Motor neuron (in vitro differentiated cells): Measurements from ENCODE around the gene FAM83C. TPM values are rescaled to one million over a fixed set of nuclear protein-coding genes. Genes with fewer than 3 reads are reported as not detected.
"Not testable (repeated sequence)": the region's sequence is repeated elsewhere in the genome, so short reads cannot be mapped to it uniquely, and the experiment has no call there.

Source experiments
- ATAC-seq, 8 experiments: fragments of 200-7000 bp; cut with Tn5 transposase; replicated peaks in 6 of 8; 2 replicates each; pipeline ENCODE4 v1.8.0; 2021; ENCODE audit warnings: mild to moderate bottlenecking in 8 of 8, moderate library complexity in 8 of 8
- H3K27ac ChIP-seq, 2 donors: fragments of 250-450 bp; sonication (Bioruptor Pico); 2 replicates each; pipeline ENCODE4 v1.9.0; 2021; ENCODE audit warnings: antibody characterized with exemption in 2 of 2, mild to moderate bottlenecking in 2 of 2, moderate library complexity in 1 of 2
- H3K4me1 ChIP-seq, 2 donors: fragments of 250-450 bp; sonication (Bioruptor Pico); replicated peaks in 1 of 2; 2 replicates each; pipeline ENCODE4 v1.6.1; 2021; ENCODE audit warnings: antibody characterized with exemption in 2 of 2, mild to moderate bottlenecking in 2 of 2, moderate library complexity in 1 of 2
- H3K4me3 ChIP-seq, 5 donors: fragments of 250-450 bp; sonication (Bioruptor Pico); 2 replicates each; pipeline ENCODE4 v1.9.0; 2021; ENCODE audit warnings: antibody characterized with exemption in 5 of 5, mild to moderate bottlenecking in 5 of 5, moderate library complexity in 4 of 5
- WGBS, 10 experiments: fragments of 450-650 bp; shearing (Covaris generic); methylation state at CpG; one replicate each; pipeline ENCODE4 v1.0.0; 2022; 5-methylcytosine and 5-hydroxymethylcytosine counted together
- in situ Hi-C, 9 experiments: fragments of 400-800 bp; cut with MboI; loops; one replicate each; pipeline ENCODE4 v1.15.0; 2021; ENCODE audit warnings: low sequenced_read_pairs in 9 of 9, low pct_unique_long_range_greater_than_20kb in 2 of 9; ENCODE audit not compliant: unreplicated experiment in 9 of 9
- total RNA-seq, 8 experiments: library from RNA; unstranded; fragments of 300-600 nt; gene quantifications; 2 replicates each; pipeline versions ENCODE4 v1.2.3 to v1.2.4, GENCODE V29; 2022

Gene FAM83C
- total RNA-seq, 8 experiments from 2014 or later, result 0.15 to 0.43 (median 0.25) TPM; not detected in 3

DNA sequence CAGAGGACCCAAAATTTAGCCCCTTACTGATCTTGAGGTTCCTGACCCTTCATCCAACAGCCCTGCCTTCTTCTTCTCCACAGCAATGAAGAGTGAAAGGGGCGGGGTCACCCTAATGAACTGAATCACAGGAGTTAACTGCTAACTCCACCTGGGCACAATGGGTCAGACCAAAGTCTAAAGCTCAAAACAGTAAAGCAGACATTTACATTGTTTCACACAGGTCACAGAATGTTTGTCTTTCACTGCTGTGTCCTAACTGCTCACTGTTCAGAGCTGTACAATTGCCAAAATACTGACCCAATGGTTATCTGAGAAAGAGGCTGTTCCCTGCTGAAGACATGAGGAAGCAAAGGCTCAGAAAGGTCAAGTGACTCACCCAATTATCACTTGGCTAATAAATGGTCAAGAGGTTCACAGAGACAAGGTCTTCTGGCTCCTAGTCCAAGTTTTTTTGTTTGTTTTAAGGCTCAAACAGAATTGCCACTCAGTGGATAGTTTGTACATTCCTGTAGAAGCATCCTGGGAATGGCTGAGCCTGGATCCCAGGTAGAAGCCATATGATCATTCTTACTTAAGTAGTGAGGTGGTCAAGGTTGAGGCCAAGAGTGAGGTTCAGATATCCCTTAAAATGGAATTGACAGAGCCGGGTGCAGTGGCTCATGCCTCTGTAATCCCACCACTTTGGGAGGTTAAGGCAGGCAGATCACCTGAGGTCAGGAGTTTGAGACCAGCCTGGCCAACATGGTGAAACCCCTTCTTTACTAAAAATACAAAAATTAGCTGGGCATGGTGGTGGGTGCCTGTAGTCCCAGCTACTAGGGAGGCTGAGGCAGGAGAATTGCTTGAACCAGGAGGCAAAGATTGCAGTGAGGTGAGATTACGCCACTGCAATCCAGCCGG, 35.1 kb upstream of the FAM83C start:
- peak in 1 of 8 experiments; percentile 12 for ATAC-seq
- H3K27ac ChIP-seq, result no peak overlapping the region
- H3K4me1 ChIP-seq, result peaks cover 0 to 13% of the 10 kb centered on the region in 2 donors
- 78 to 100% (median 98%) methylated on average over 1 to 4 of the region's 4 CpGs; no CpG with 5 or more reads in 2 of the 10 experiments for WGBS, 10 experiments
- H3K4me3 ChIP-seq, result no peak overlapping the region
- in situ Hi-C loops, result no loop called here

DNA sequence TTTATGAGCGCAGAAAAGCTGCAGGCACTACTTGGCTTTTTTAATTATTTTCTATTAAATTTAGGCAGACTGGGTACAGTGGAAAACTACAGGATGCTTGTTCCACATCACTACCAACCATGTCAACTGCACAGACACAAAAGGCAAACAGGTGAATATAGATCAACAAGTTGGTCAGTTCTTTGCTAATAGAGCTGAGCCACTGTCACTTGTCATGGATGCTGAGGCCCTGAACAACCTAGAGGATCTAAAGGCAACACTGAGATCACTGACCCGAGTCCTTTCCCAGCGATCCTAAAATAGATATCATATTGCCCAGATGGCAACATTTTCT, 34.5 kb upstream of the FAM83C start:
- H3K4me3 ChIP-seq, result no peak overlapping the region
- no peak overlapping the region for H3K27ac ChIP-seq
- 75 to 100% (median 84%) methylated on average over 1 to 3 of the region's 3 CpGs; no CpG with 5 or more reads in 4 of the 10 experiments for WGBS, 10 experiments
- in situ Hi-C loops, result no loop called here
- peaks cover 0 to 13% of the 10 kb centered on the region in 2 donors for H3K4me1 ChIP-seq
- no peak for ATAC-seq

DNA sequence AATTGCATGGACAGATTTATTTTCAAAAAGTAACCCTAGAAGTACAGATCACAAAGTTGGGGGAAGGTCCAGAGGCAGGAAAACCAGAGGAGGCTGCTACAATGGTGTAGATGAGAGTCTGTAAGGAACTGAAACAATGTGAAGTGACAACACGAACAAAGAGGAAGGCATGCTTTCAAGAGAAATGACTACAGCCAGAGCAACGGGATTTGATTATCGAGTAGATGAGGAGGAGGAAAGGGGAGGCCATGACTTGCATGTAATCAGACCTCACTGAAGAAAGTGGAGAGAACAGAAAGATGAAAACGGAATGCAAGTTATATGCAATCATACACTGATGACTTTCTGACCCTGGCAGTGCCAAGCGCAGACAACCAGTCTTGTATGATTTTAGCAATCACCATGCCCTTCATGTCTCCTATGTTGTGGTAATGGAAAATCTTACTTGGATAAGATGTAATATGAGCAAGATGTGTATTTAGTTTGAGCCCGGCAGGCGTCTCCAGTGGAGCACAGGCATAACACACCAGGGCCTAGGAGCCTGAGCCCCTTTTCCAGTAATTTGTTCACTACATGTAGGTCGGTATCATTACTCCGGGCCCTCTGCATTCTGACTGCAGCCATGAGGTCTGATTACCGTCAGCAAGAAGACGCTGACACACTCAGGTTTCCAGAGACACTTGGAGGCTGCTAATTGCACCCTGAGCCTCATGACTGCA, 34.0 kb upstream of the FAM83C start:
- Histone ChIP-seq H3K4me3 (no peak overlapping the region), H3K4me1 (peaks cover 0 to 13% of the 10 kb centered on the region in 2 donors), H3K27ac (peak overlapping the region; percentile 15 to 27)
- 18 to 93% (median 72%) methylated on average over 2 to 7 of the region's 11 CpGs; no CpG with 5 or more reads in 2 of the 10 experiments for WGBS, 10 experiments
- ATAC-seq, result peak in 5 of 8 experiments; percentile 27 to 89 (median 72)
- in situ Hi-C loops, result no loop called here

DNA sequence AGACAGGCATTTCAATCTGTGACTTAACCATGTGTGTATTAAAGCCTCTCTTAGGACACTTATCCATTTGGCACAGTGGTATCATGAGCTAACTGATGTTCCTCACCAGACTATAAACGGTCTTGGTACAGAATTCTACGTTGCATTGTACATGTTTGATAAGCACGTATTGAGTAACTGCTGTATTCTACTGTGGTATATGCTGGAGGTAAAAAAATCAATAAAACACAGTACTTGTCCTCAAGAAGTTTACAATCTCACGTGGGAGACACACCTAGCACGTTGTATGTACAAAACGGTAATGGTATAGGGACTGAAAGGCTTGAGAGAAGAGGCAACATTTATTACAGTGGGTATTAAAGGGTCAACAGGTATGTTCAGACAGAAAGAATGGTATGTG, 33.2 kb upstream of the FAM83C start:
- 82 to 100% (median 93%) methylated on average over 1 to 6 of the region's 6 CpGs; no CpG with 5 or more reads in 1 of the 10 experiments for WGBS, 10 experiments
- in situ Hi-C loops, result no loop called here
- Histone ChIP-seq H3K4me1 (peaks cover 5 to 19% of the 10 kb centered on the region in 2 donors), H3K27ac (peak overlapping the region in 1 of 2 donors; percentile 27), H3K4me3 (no peak overlapping the region)
- ATAC-seq, result no peak

DNA sequence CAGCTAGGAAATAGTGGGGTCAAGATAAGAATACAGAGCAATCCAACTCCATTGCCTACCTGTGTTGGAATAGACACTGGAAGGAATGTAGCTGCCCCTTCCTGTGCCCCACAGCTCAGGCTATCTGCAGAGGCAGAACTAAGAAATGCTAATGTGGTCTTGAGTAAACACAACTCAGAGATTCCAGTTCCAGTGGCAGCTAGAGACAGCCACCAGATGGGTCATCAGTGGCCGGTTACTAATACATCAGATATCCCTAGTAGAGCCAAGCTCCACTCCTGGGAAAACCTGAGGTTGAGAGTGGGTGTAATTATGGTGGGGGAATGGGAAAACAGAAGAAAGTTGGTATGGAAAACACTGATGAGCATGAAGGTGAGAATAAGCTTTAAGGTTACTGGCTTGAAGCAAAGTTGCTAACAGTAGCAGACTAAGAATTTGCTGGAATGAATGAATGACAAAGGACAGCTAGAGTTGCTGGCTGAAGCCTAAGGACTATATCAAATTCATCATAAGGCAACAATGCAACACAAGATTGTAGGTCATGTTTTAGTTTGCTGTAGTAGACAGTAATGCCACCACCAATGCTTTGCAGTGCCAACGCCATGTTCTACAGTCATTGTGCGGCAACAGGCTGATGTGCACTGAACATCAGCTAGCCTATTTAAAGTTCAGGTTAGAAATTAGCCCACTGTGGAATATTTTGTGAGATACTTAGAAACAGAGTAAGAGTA, 28.3 kb upstream of the FAM83C start:
- ATAC-seq, result peak; percentile 51 to 74 (median 60)
- in situ Hi-C loops, result loop anchor here in 3 of 9 experiments (25.0 kb wide), 1 partner anchor 117 kb away; the partner anchor contains the start of gene GDF5 (in 3 of the 3)
- H3K27ac ChIP-seq, result no peak overlapping the region
- no peak overlapping the region for H3K4me3 ChIP-seq
- peaks cover 21 to 26% of the 10 kb centered on the region in 2 donors for H3K4me1 ChIP-seq
- 50 to 100% (median 73%) methylated on average over 1 to 3 of the region's 3 CpGs; no CpG with 5 or more reads in 1 of the 10 experiments for WGBS, 10 experiments

DNA sequence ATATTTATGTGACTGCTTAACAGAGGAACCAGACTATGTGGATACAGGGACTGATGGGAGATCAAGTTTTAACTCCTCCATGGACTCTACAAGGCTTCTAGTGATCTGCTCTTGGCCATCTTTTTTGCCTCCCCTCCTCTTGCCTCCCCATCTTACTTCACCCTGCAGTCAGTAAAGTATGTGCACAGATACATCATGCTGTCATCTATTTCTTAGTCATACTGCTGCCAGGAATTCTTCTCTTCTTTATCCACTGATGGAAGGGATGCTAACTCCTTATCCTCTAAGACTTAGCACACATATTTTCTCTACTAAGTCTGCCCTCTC, 27.6 kb upstream of the FAM83C start:
- Histone ChIP-seq H3K4me1 (peaks cover 21 to 24% of the 10 kb centered on the region in 2 donors), H3K27ac (peak overlapping the region in 1 of 2 donors; percentile 39), H3K4me3 (no peak overlapping the region)
- peak in 7 of 8 experiments; percentile 35 to 68 (median 41) for ATAC-seq
- in situ Hi-C loops, result loop anchor here in 3 of 9 experiments (25.0 kb wide), 1 partner anchor 117 kb away; the partner anchor contains the start of gene GDF5 (in 3 of the 3)

DNA sequence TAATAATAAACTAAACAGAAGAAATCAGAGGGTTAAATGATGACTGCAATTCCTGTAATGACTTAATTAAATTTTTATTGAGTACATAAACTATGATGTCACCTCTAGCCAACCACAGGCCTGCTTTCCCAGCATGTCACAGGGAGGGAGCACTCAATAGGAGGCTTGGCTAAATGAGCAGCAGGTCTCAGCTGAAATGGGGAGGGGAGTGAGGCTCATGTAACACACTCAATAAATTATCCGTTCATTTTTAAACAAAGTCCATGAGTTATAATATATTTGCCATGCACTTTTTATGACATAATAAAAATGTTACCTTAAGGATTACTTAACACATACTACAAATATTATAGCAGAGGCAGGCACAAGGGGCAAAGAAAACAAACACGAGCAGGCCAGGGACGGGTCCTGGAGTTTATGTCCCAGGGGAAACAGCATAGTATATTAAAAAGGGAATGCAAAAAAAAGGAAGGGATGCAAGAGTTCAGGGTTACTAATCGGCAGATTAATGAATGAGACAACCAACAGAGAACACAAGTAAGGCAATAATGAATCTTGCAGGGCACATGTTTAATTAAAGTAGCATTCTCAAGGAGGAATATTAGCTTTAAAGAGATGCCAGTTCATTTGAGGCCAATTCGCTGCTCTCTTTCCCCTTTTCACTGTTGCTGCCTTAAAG, 27.1 kb upstream of the FAM83C start:
- H3K4me1 ChIP-seq, result peaks cover 21 to 24% of the 10 kb centered on the region in 2 donors
- in situ Hi-C loops, result loop anchor here in 3 of 9 experiments (25.0 kb wide), 1 partner anchor 118 kb away; the partner anchor contains the start of gene GDF5 (in 3 of the 3)
- H3K27ac ChIP-seq, result peak overlapping the region in 1 of 2 donors; percentile 39
- ATAC-seq, result peak; percentile 37 to 81 (median 64)
- 16 to 78% (median 58%) methylated on average over 1 to 5 of the region's 5 CpGs for WGBS, 10 experiments
- no peak overlapping the region for H3K4me3 ChIP-seq

DNA sequence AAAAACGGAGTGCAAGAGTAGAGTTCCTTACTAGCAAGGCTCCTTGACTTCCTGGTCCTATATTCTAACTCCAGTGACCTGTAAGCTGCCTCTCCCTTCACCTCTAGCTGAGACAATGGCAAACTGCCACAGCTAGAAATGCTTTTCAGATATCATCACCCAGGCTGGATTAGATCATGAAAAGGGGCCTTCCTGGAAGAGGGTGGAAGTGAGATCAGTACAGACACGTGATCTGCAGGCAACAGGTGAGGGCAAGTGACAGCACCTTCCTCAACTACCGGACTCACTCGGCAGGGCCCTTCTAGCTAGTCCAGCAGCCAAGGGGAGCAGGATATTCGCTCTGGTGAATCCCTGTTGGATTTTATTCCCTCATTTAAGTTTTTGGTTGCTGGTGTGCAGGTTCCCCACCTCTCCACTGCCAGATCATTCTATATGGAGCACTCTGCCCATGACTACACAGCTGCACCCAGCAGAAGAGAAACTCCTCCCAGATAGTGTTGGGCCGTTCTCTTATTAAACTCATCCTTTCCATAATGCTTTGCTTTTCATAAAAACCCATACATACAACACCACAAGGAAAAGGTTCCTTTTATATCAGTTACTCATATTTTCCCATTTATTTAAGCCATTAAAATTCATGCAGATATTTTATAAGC, 26.4 kb upstream of the FAM83C start:
- 40 to 100% (median 80%) methylated on average over 1 to 6 of the region's 6 CpGs; no CpG with 5 or more reads in 2 of the 10 experiments for WGBS, 10 experiments
- peak; percentile 42 to 77 (median 66) for ATAC-seq
- Histone ChIP-seq H3K4me1 (peaks cover 21 to 24% of the 10 kb centered on the region in 2 donors), H3K27ac (no peak overlapping the region), H3K4me3 (no peak overlapping the region)
- in situ Hi-C loops, result loop anchor here in 3 of 9 experiments (25.0 kb wide), 1 partner anchor 119 kb away; the partner anchor contains the start of gene GDF5 (in 3 of the 3)

DNA sequence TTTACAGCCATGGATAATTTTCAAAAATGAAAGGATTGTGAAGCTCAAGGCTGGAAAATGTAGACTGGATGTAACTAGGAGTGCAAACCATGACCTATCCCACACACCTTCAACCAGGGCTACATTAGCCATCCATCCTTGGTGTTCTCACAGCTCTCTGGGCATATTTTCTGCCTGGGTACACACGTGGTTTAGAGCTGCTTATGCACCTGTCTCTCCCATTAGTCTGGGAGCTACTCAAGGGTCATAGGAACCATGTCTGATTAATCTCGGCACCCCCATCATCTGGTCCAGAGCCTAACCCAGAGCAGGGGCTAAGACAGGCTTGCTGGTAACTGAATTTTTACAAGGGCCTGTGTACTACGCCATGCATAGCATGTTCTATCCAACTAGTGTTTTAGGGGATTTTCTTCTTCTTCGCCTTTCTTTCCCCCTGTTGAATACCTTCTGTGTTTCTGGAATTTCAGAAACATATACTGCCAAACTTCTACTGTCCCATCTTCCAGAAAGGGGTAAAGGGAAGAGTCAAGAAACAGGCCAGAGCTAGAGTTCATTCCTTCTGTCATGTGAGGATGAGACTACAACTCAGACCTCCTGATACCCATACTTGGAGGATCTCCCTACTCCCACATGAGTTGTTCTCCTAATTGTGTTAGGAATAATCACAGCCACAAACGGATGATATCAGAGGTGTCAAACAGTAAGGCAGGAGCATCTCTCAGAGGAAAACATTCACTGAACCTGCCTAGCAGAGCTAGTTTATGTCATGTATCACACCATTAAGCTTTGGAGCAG, 25.4 kb upstream of the FAM83C start:
- Histone ChIP-seq H3K27ac (no peak overlapping the region), H3K4me3 (no peak overlapping the region), H3K4me1 (peaks cover 21 to 24% of the 10 kb centered on the region in 2 donors)
- WGBS, 10 experiments, result 55 to 100% (median 87%) methylated on average over 2 to 5 of the region's 5 CpGs
- ATAC-seq, result peak in 2 of 8 experiments; percentile 11 to 12
- in situ Hi-C loops, result loop anchor here in 3 of 9 experiments (25.0 kb wide), 1 partner anchor 120 kb away; the partner anchor contains the start of gene GDF5 (in 3 of the 3)

DNA sequence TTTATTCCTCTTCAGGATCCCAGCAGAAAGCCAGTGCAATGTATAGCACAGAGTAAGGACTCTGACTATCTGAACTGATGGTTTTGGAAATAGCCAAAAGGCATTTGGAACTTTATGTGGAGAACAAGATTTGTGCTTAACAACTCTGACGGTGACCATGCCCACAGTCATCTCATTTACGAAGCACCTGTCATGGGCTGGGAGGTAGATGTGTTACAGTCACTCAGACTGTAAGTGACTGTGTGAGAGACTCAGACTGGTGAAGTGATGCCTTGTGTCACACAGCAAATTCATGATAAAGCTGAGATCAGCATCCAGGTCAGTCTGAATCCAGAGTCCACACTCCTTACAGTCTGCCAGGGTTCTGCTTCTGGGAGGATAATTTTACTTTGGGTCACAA, 23.9 kb upstream of the FAM83C start:
- H3K4me1 ChIP-seq, result peaks cover 21 to 24% of the 10 kb centered on the region in 2 donors
- WGBS, 10 experiments, result 80 to 100% (median 92%) methylated on average over 1 to 2 of the region's 2 CpGs; no CpG with 5 or more reads in 3 of the 10 experiments
- no peak overlapping the region for H3K4me3 ChIP-seq
- in situ Hi-C loops, result loop anchor here in 3 of 9 experiments (25.0 kb wide), 1 partner anchor 121 kb away; the partner anchor contains the start of gene GDF5 (in 3 of the 3)
- no peak for ATAC-seq
- H3K27ac ChIP-seq, result no peak overlapping the region

DNA sequence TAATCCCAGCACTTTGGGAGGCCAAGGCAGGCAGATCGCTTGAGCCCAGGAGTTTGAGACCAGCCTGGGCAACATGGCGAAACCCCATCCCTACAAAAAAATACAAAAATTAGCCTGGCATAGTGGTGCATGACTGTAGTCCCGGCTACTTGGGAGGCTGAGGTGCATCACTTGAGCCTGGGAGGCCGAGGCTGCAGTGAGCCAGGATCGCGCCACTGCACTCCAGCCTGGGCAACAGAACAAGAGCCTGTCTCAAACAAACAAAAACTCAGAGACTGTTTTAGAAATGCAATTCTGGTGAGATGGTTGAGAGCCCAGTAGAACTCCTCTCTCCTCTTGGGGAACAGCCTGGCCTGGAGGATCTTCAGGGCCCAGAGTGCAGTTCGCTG, 23.4 kb upstream of the FAM83C start:
- WGBS, 10 experiments, result 60 to 100% (median 100%) methylated on average over 1 to 6 of the region's 7 CpGs; no CpG with 5 or more reads in 1 of the 10 experiments
- ATAC-seq, H3K27ac ChIP-seq, H3K4me3 ChIP-seq: not testable (repeated sequence)
- in situ Hi-C loops, result loop anchor here in 3 of 9 experiments (25.0 kb wide), 1 partner anchor 122 kb away; the partner anchor contains the start of gene GDF5 (in 3 of the 3)
- H3K4me1 ChIP-seq, result peaks cover 19 to 21% of the 10 kb centered on the region in 2 donors
